ACC112 (cell line): Measurements from ENCODE around the gene XIRP1.
"Not testable (repeated sequence)": the region's sequence is repeated elsewhere in the genome, so short reads cannot be mapped to it uniquely, and the experiment has no call there.

Experiments used
- H2AFZ ChIP-seq: fragments of 200-600 bp; sonication (generic); one replicate; pipeline ENCODE4 v1.6.0; 2017; ENCODE audit warnings: antibody characterized with exemption, low read length; ENCODE audit not compliant: unreplicated experiment
- H3K27ac ChIP-seq: fragments of 200-600 bp; sonication (generic); 2 replicates; pipeline ENCODE4 v1.5.1; 2014; ENCODE audit warnings: low read depth, mild to moderate bottlenecking, antibody characterized with exemption, low read length, moderate library complexity
- H3K27me3 ChIP-seq: fragments of 200-600 bp; sonication (generic); 2 replicates; pipeline ENCODE4 v1.6.1; 2014; ENCODE audit warnings: mild to moderate bottlenecking, antibody characterized with exemption, low read length, moderate library complexity, mixed read lengths; ENCODE audit not compliant: insufficient read depth
- H3K36me3 ChIP-seq: fragments of 200-600 bp; sonication (generic); 2 replicates; pipeline ENCODE4 v1.6.1; 2016; ENCODE audit warnings: mild to moderate bottlenecking, antibody characterized with exemption, low read length, moderate library complexity, mixed read lengths; ENCODE audit not compliant: insufficient read depth
- H3K4me1 ChIP-seq: fragments of 200-600 bp; sonication (generic); one replicate; pipeline ENCODE4 v1.6.1; 2016; ENCODE audit warnings: low read length, mixed read lengths; ENCODE audit not compliant: insufficient read depth, unreplicated experiment, control insufficient read depth
- H3K4me3 ChIP-seq: fragments of 200-600 bp; sonication (generic); 2 replicates; pipeline ENCODE4 v1.5.1; 2014; ENCODE audit warnings: mild to moderate bottlenecking, low read depth, low read length
- H3K79me2 ChIP-seq: fragments of 200-600 bp; sonication (generic); one replicate; pipeline ENCODE4 v1.6.0; 2016; ENCODE audit warnings: low read length; ENCODE audit not compliant: control insufficient read depth, unreplicated experiment, insufficient read depth

XIRP1 gene

GRCh38 chr3:39177708-39178332 is 14.6 kb downstream of the XIRP1 start:
- H3K27ac ChIP-seq: peak overlapping the region; percentile 90
- no peaks in the 10 kb centered on the region for H3K36me3 ChIP-seq
- peak overlapping the region; percentile 73 for H2AFZ ChIP-seq
- peaks cover 29% of the 10 kb centered on the region for H3K4me1 ChIP-seq
- no peaks in the 10 kb centered on the region for H3K79me2 ChIP-seq
- peak overlapping the region; percentile 74 for H3K4me3 ChIP-seq
- H3K27me3 ChIP-seq: no peaks in the 10 kb centered on the region

GRCh38 chr3:39176025-39176714 is 16.2 kb downstream of the XIRP1 start:
- Histone ChIP-seq H3K27me3 (no peaks in the 10 kb centered on the region), H3K4me1 (peaks cover 29% of the 10 kb centered on the region), H2AFZ (no peak overlapping the region), H3K27ac (no peak overlapping the region), H3K36me3 (no peaks in the 10 kb centered on the region), H3K4me3 (no peak overlapping the region), H3K79me2 (no peaks in the 10 kb centered on the region)

GRCh38 chr3:39173318-39174125 is 18.9 kb downstream of the XIRP1 start:
- Histone ChIP-seq H3K27ac (no peak overlapping the region), H3K27me3 (no peaks in the 10 kb centered on the region), H3K4me3 (no peak overlapping the region), H3K36me3 (no peaks in the 10 kb centered on the region), H3K4me1 (peaks cover 9% of the 10 kb centered on the region), H2AFZ (no peak overlapping the region), H3K79me2 (no peaks in the 10 kb centered on the region)

GRCh38 chr3:39171860-39172259 is 20.5 kb downstream of the XIRP1 start:
- H3K4me3 ChIP-seq: no peak overlapping the region
- no peaks in the 10 kb centered on the region for H3K36me3 ChIP-seq
- H3K79me2 ChIP-seq: no peaks in the 10 kb centered on the region
- no peaks in the 10 kb centered on the region for H3K27me3 ChIP-seq
- peaks cover 11% of the 10 kb centered on the region for H3K4me1 ChIP-seq
- no peak overlapping the region for H3K27ac ChIP-seq
- no peak overlapping the region for H2AFZ ChIP-seq

- H3K27me3 ChIP-seq, H2AFZ ChIP-seq, H3K79me2 ChIP-seq, H3K4me3 ChIP-seq, H3K27ac ChIP-seq, H3K36me3 ChIP-seq: not testable (repeated sequence)
- peaks cover 19% of the 10 kb centered on the region for H3K4me1 ChIP-seq
Measured at GRCh38 chr3:39170877-39171276, 21.5 kb downstream of the XIRP1 start.

- Histone ChIP-seq H2AFZ (no peak overlapping the region), H3K27me3 (no peaks in the 10 kb centered on the region), H3K4me3 (no peak overlapping the region), H3K79me2 (no peaks in the 10 kb centered on the region), H3K36me3 (no peaks in the 10 kb centered on the region), H3K27ac (no peak overlapping the region), H3K4me1 (peaks cover 23% of the 10 kb centered on the region)
Measured at GRCh38 chr3:39170461-39170860, 21.9 kb downstream of the XIRP1 start.

- no peaks in the 10 kb centered on the region for H3K79me2 ChIP-seq
- H3K4me1 ChIP-seq: peaks cover 25% of the 10 kb centered on the region
- H2AFZ ChIP-seq: no peak overlapping the region
- no peak overlapping the region for H3K4me3 ChIP-seq
- no peaks in the 10 kb centered on the region for H3K36me3 ChIP-seq
- no peaks in the 10 kb centered on the region for H3K27me3 ChIP-seq
- H3K27ac ChIP-seq: no peak overlapping the region
Measured at GRCh38 chr3:39169712-39170111, 22.7 kb downstream of the XIRP1 start.

GRCh38 chr3:39168156-39168780 is 24.1 kb downstream of the XIRP1 start:
- Histone ChIP-seq H3K27ac (0 out of 2 replicates have a peak overlapping the region, but pooled peaks have one; percentile 85), H3K4me1 (peaks cover 25% of the 10 kb centered on the region), H3K36me3 (no peaks in the 10 kb centered on the region), H3K79me2 (no peaks in the 10 kb centered on the region), H3K4me3 (no peak overlapping the region), H3K27me3 (no peaks in the 10 kb centered on the region), H2AFZ (no peak overlapping the region)

GRCh38 chr3:39166932-39167532 is 25.4 kb downstream of the XIRP1 start:
- Histone ChIP-seq H3K27ac (peak overlapping the region; percentile 85), H3K36me3 (no peaks in the 10 kb centered on the region), H3K79me2 (no peaks in the 10 kb centered on the region), H2AFZ (no peak overlapping the region), H3K4me3 (peak overlapping the region; percentile 10; the same call in 1 of the 2 replicates), H3K4me1 (peaks cover 25% of the 10 kb centered on the region), H3K27me3 (no peaks in the 10 kb centered on the region)

GRCh38 chr3:39166134-39166710 is 26.2 kb downstream of the XIRP1 start:
- no peaks in the 10 kb centered on the region for H3K79me2 ChIP-seq
- no peaks in the 10 kb centered on the region for H3K36me3 ChIP-seq
- no peak overlapping the region for H3K4me3 ChIP-seq
- H3K4me1 ChIP-seq: peaks cover 25% of the 10 kb centered on the region
- peak overlapping the region; percentile 85 for H3K27ac ChIP-seq
- H3K27me3 ChIP-seq: no peaks in the 10 kb centered on the region
- H2AFZ ChIP-seq: peak overlapping the region; percentile 6
